Measurements from ENCODE around the gene TTC13.

The TTC13 gene

DNA sequence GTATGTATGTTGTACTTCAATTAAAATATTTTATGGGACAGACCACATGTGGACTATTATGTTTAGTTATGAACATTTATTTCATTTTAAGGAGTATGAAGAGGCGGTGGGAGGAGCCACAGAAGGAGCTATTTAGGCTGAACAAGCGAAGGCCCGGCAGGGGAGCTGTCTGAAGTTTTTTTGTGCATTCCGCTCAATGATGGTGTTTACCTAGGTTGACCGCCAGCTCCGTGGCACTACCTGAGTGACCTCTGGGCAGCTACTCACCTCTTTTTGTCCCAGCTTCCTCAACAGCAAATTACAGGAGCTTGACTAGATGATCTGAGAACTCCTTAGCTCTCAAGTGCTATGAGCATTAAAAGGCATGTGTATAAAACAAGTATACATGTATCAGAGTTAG, 77.7 kb downstream of the TTC13 start:
- no peaks in the 10 kb centered on the region for H3K9me3 ChIP-seq (ENCODE audit: insufficient read depth, low read depth, low read length)
- H3K27ac ChIP-seq (ENCODE audit: low read length), result no peak overlapping the region
- no peaks in the 10 kb centered on the region for H3K4me1 ChIP-seq (ENCODE audit: insufficient read depth, low read length)
- no peak overlapping the region for H3K9ac ChIP-seq (ENCODE audit: low read depth, low read length)
- H3K4me3 ChIP-seq (ENCODE audit: low read length), result no peak overlapping the region
- H3K36me3 ChIP-seq (ENCODE audit: insufficient read depth, low read depth, low read length), result no peaks in the 10 kb centered on the region
- H3K27me3 ChIP-seq (ENCODE audit: insufficient read depth, low read length), result no peaks in the 10 kb centered on the region

DNA sequence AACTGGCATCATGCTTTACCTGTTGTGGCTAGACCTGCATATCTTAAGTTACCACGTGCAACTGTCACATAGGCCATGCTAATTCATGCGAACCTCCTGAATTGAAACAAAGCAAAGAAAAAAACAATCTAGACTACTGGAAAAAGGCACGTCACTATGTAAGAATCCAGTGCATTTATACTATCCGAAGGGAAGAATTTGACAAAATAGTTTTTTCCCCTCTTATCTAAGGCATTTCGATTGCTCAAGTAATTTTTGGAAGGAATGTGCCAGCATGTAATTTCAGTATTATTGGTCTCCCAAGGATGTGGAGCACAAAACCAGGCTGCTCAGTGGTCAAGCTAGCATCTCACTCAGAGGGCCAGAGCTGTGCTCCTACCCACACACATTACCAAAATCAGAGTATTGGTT, 78.8 kb downstream of the TTC13 start:
- no peaks in the 10 kb centered on the region; the same call in 1 of the 2 replicates for H3K27me3 ChIP-seq (ENCODE audit: insufficient read depth, low read length)
- no peak overlapping the region for H3K9ac ChIP-seq (ENCODE audit: low read depth, low read length)
- H3K4me3 ChIP-seq (ENCODE audit: low read length), result no peak overlapping the region
- no peaks in the 10 kb centered on the region for H3K9me3 ChIP-seq (ENCODE audit: insufficient read depth, low read depth, low read length)
- H3K36me3 ChIP-seq (ENCODE audit: insufficient read depth, low read depth, low read length), result no peaks in the 10 kb centered on the region
- H3K27ac ChIP-seq (ENCODE audit: low read length), result no peak overlapping the region
- no peaks in the 10 kb centered on the region for H3K4me1 ChIP-seq (ENCODE audit: insufficient read depth, low read length)

DNA sequence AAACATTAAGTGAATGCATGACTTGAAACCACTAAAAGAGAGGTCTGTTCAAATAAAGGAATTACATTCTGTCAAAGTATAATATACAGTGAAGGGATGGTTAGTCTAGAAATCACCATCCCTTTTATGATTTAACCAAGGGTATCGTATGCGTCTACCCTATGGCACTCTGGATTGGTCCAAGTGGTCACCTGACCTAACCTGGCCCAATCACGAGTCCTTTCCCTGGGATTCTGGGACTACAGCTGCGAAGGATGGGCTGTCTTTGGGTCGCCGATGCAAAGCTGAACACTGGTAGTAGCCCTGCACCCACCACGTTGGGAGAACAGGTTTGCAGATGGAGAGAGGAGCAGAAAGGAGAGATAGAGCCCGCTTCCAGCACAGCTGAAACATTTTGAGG, 79.9 kb downstream of the TTC13 start:
- Histone ChIP-seq H3K27ac (ENCODE audit: low read length) (no peak overlapping the region), H3K9me3 (ENCODE audit: insufficient read depth, low read depth, low read length) (no peaks in the 10 kb centered on the region), H3K9ac (ENCODE audit: low read depth, low read length) (no peak overlapping the region), H3K4me1 (ENCODE audit: insufficient read depth, low read length) (no peaks in the 10 kb centered on the region), H3K4me3 (ENCODE audit: low read length) (no peak overlapping the region), H3K27me3 (ENCODE audit: insufficient read depth, low read length) (no peaks in the 10 kb centered on the region; the same call in 1 of the 2 replicates), H3K36me3 (ENCODE audit: insufficient read depth, low read depth, low read length) (no peaks in the 10 kb centered on the region)

DNA sequence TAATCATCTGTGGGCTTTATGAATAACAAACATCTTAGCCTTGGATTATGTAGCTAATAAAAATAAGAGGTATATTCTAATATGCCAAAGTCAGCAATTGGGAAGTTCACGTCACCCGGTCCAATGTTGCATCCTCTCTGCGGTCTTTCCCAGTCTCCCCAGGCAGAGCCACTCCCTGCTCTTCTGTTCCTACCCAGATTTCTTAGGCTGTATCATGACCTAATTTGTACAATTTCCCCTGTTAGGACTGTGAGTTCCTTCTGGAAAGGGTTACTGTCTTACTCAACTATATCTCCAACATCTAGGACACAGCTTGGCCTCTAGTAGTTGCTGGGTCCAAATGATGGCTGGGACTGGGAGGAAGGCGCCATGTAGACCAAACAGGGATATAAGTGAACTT, 80.5 kb downstream of the TTC13 start:
- Histone ChIP-seq H3K27me3 (ENCODE audit: insufficient read depth, low read length) (no peaks in the 10 kb centered on the region; the same call in 1 of the 2 replicates), H3K36me3 (ENCODE audit: insufficient read depth, low read depth, low read length) (no peaks in the 10 kb centered on the region), H3K27ac (ENCODE audit: low read length) (no peak overlapping the region), H3K9ac (ENCODE audit: low read depth, low read length) (no peak overlapping the region), H3K4me1 (ENCODE audit: insufficient read depth, low read length) (no peaks in the 10 kb centered on the region), H3K4me3 (ENCODE audit: low read length) (no peak overlapping the region), H3K9me3 (ENCODE audit: insufficient read depth, low read depth, low read length) (no peaks in the 10 kb centered on the region)

DNA sequence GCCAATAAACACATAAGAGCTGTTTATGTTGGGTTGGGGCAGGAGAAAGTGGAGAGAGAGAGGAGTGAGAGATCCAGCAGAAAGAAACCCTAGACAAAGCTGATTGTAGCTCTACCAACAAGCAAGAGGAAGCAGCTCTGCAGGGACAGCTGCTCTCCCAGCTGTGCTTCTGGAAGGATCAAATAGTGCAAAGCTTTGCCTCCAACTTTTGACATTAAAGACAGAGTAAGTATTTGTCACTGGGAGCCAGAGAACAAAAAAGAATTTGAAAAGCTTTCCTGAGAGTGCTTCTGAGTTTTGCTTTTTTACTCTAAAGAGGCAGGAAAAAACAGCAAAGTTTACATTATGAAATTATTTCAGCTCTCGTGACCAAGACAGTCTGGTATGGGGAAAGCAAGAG, 81.9 kb downstream of the TTC13 start:
- Histone ChIP-seq H3K9me3 (ENCODE audit: insufficient read depth, low read depth, low read length) (no peaks in the 10 kb centered on the region), H3K4me3 (ENCODE audit: low read length) (no peak overlapping the region), H3K4me1 (ENCODE audit: insufficient read depth, low read length) (no peaks in the 10 kb centered on the region), H3K36me3 (ENCODE audit: insufficient read depth, low read depth, low read length) (no peaks in the 10 kb centered on the region), H3K27me3 (ENCODE audit: insufficient read depth, low read length) (no peaks in the 10 kb centered on the region; the same call in 1 of the 2 replicates), H3K27ac (ENCODE audit: low read length) (no peak overlapping the region), H3K9ac (ENCODE audit: low read depth, low read length) (no peak overlapping the region)

DNA sequence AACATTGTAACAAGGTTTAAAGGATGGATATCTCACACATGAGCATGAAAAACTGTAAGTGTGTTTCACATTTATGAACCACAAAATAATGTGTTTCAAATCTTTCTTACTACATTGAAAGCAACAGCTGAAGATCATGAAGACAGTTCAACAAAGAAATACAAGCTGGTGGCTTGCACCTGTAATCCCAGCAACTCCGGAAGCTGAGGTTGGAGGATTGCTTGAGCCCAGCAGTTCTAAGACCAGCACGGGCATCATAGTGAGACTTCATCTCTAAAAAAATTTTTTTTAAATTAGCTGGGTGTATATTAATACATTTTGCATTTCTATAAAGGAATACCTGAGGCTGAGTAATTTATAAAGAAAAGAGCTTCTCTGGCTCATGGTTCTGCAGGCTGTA, 83.2 kb downstream of the TTC13 start:
- H3K4me3 ChIP-seq (ENCODE audit: low read length), result no peak overlapping the region
- H3K27ac ChIP-seq (ENCODE audit: low read length), result no peak overlapping the region
- no peaks in the 10 kb centered on the region for H3K9me3 ChIP-seq (ENCODE audit: insufficient read depth, low read depth, low read length)
- no peaks in the 10 kb centered on the region for H3K36me3 ChIP-seq (ENCODE audit: insufficient read depth, low read depth, low read length)
- no peaks in the 10 kb centered on the region; the same call in 1 of the 2 replicates for H3K27me3 ChIP-seq (ENCODE audit: insufficient read depth, low read length)
- no peak overlapping the region for H3K9ac ChIP-seq (ENCODE audit: low read depth, low read length)
- H3K4me1 ChIP-seq (ENCODE audit: insufficient read depth, low read length), result no peaks in the 10 kb centered on the region

DNA sequence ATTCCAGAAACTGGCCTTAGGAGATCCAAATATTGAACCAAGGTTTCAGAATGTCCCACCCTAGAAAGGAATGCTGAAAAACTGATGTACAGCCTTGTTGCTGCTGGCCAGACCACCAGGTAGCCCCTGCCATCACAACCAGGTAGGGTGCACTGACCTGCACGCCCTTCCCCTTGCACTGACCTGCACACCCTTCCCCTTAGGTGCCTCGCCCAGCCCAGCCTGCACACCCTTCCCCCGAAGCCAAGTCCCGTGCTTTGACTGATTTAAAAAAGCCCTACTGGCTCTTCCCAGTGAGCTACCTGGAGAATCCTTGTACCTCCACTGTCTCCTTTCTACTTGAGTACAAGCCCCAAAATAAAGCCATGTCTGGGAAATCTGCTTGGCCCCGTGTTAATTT, 84.0 kb downstream of the TTC13 start:
- H3K4me1 ChIP-seq (ENCODE audit: insufficient read depth, low read length), result no peaks in the 10 kb centered on the region
- H3K9me3 ChIP-seq (ENCODE audit: insufficient read depth, low read depth, low read length), result no peaks in the 10 kb centered on the region
- no peaks in the 10 kb centered on the region for H3K36me3 ChIP-seq (ENCODE audit: insufficient read depth, low read depth, low read length)
- H3K9ac ChIP-seq (ENCODE audit: low read depth, low read length), result no peak overlapping the region
- no peak overlapping the region for H3K27ac ChIP-seq (ENCODE audit: low read length)
- H3K27me3 ChIP-seq (ENCODE audit: insufficient read depth, low read length), result no peaks in the 10 kb centered on the region; the same call in 1 of the 2 replicates
- H3K4me3 ChIP-seq (ENCODE audit: low read length), result no peak overlapping the region

DNA sequence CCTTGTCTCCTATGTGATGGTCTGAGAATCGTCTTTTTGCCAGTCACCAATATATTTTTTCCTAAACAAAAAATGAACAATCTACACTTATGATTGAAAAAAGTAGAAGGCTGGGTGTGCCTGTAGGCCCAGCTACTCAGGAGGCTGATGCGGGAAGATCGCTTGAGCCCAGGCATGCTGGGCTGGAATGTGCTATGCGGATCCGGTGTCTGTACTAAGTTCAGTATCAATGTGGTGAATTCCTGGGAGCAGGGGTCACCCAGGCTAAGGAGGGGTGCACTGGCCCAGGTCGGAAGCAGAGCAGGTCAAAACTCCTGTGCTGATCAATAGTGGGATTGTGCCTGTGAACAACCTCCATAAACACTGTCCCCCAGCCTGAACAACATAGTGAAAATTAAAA, 84.6 kb downstream of the TTC13 start:
- no peaks in the 10 kb centered on the region; the same call in 1 of the 2 replicates for H3K27me3 ChIP-seq (ENCODE audit: insufficient read depth, low read length)

DNA sequence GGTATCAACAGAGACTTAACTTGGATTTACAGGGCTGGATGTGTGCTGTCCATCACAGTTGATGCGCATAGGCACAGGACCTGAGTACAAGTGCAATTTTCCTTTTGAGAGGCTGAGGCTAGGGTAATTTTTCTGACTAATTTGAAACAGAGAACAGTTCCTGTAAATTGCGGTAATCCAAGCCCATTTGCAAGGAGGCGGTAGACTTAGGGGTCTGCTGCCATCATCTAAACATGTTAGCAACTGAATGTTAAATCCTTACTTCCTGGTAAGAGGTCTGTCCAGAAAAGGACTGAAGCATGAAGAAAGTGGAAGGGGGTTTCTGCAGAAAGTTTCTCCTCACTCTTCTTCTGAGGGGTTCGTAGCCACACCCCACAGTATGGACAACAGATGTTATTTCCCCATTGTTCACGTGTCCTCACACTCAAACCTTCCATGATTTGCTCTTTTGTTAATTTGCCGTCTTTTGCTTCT, 86.6 kb downstream of the TTC13 start:
- H3K4me3 ChIP-seq (ENCODE audit: low read length), result no peak overlapping the region
- H3K9me3 ChIP-seq (ENCODE audit: insufficient read depth, low read depth, low read length), result no peaks in the 10 kb centered on the region
- H3K36me3 ChIP-seq (ENCODE audit: insufficient read depth, low read depth, low read length), result no peaks in the 10 kb centered on the region
- H3K27ac ChIP-seq (ENCODE audit: low read length), result no peak overlapping the region
- no peak overlapping the region for H3K9ac ChIP-seq (ENCODE audit: low read depth, low read length)
- H3K4me1 ChIP-seq (ENCODE audit: insufficient read depth, low read length), result no peaks in the 10 kb centered on the region
- H3K27me3 ChIP-seq (ENCODE audit: insufficient read depth, low read length), result no peaks in the 10 kb centered on the region; the same call in 1 of the 2 replicates

More for the DNA sequence above, 84.6 kb downstream of the TTC13 start:
- H3K9ac ChIP-seq (ENCODE audit: low read depth, low read length), result no peak overlapping the region
- H3K4me1 ChIP-seq (ENCODE audit: insufficient read depth, low read length), result no peaks in the 10 kb centered on the region
- no peak overlapping the region for H3K27ac ChIP-seq (ENCODE audit: low read length)
- H3K9me3 ChIP-seq (ENCODE audit: insufficient read depth, low read depth, low read length), result no peaks in the 10 kb centered on the region
- H3K36me3 ChIP-seq (ENCODE audit: insufficient read depth, low read depth, low read length), result no peaks in the 10 kb centered on the region
- H3K4me3 ChIP-seq (ENCODE audit: low read length), result no peak overlapping the region

DNA sequence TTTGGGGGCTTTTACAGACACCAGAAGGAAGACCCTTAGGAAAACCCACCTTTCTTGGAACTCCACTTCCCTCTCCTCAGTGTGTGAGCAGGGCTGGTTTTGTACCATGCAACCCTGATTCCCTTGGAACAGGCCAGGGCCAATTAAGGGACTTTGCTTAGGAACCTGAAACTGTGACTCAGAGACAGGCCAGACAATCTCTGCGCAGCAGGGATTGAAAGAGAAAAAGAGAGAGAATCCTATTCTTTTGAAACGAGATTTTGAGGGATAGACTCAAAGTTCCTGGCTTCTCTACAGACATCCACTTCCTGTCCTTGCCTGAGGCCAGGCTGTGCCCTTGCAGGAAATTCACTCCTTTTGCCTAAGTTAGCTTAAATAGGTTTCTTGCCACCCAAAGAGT, 87.2 kb downstream of the TTC13 start:
- Histone ChIP-seq H3K27ac (ENCODE audit: low read length) (no peak overlapping the region), H3K4me1 (ENCODE audit: insufficient read depth, low read length) (no peaks in the 10 kb centered on the region), H3K9ac (ENCODE audit: low read depth, low read length) (no peak overlapping the region), H3K36me3 (ENCODE audit: insufficient read depth, low read depth, low read length) (no peaks in the 10 kb centered on the region), H3K27me3 (ENCODE audit: insufficient read depth, low read length) (no peaks in the 10 kb centered on the region; the same call in 1 of the 2 replicates), H3K4me3 (ENCODE audit: low read length) (no peak overlapping the region), H3K9me3 (ENCODE audit: insufficient read depth, low read depth, low read length) (no peaks in the 10 kb centered on the region)

DNA sequence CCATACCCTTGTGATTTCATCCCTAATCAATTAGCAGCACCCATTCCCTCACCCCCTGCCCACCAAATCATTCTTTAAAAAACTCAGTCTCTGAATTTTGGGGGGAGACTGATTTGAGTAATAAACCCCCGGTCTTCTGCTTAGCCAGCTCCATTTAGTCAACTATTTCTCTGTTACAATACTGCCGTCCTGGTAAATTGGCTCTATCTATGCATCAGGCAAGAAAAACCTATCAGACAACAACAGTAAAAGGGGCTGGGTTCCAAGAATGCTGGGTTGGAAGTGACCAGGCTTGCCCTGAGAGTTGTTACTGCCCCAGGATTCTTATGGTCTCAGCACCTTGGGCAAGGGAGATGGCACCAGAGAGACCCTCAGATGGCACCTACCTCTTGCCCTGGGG, 94.0 kb downstream of the TTC13 start:
- H3K27ac ChIP-seq (ENCODE audit: low read length), result no peak overlapping the region
- H3K27me3 ChIP-seq (ENCODE audit: insufficient read depth, low read length), result peaks cover 5% of the 10 kb centered on the region; the same call in 1 of the 2 replicates

DNA sequence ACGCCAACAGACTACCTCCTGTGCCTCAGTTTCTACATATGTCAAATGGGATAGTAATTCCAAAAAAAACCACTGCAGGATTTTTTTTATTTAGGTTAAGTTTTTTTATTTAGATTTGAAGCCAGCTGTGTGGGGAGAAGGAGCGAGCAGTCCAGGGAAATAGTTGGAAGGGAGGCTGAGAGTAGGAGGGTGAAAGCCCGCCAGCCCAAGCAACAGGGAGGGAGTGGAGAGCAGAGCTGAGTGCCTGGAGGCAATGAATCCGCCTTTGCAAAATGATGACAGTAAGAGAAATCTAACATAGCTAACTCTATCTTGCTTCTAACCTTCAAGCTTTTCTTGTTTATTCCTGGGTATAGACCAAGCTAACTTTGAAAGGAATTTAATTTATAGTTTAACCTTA, 94.7 kb downstream of the TTC13 start:
- Histone ChIP-seq H3K9me3 (ENCODE audit: insufficient read depth, low read depth, low read length) (no peaks in the 10 kb centered on the region), H3K36me3 (ENCODE audit: insufficient read depth, low read depth, low read length) (no peaks in the 10 kb centered on the region), H3K4me1 (ENCODE audit: insufficient read depth, low read length) (no peaks in the 10 kb centered on the region; the same call in 1 of the 2 replicates), H3K4me3 (ENCODE audit: low read length) (no peak overlapping the region), H3K9ac (ENCODE audit: low read depth, low read length) (no peak overlapping the region), H3K27me3 (ENCODE audit: insufficient read depth, low read length) (peaks cover 5% of the 10 kb centered on the region; the same call in 1 of the 2 replicates), H3K27ac (ENCODE audit: low read length) (no peak overlapping the region)

More for the DNA sequence above, 94.0 kb downstream of the TTC13 start:
- no peak overlapping the region for H3K9ac ChIP-seq (ENCODE audit: low read depth, low read length)
- H3K36me3 ChIP-seq (ENCODE audit: insufficient read depth, low read depth, low read length), result no peaks in the 10 kb centered on the region
- no peaks in the 10 kb centered on the region; the same call in 1 of the 2 replicates for H3K4me1 ChIP-seq (ENCODE audit: insufficient read depth, low read length)
- no peaks in the 10 kb centered on the region for H3K9me3 ChIP-seq (ENCODE audit: insufficient read depth, low read depth, low read length)
- H3K4me3 ChIP-seq (ENCODE audit: low read length), result no peak overlapping the region

Measured in iPS-20b (cell line).